TTC549 (cell line): ENCODE measurements around the gene MANSC4.

Experiments
- FAIRE-seq: peaks from 2 replicates; lab custom pipeline; 2012; peaks lifted over from hg19 to GRCh38; lab: Jason Lieb, UNC

MANSC4 gene

DNA sequence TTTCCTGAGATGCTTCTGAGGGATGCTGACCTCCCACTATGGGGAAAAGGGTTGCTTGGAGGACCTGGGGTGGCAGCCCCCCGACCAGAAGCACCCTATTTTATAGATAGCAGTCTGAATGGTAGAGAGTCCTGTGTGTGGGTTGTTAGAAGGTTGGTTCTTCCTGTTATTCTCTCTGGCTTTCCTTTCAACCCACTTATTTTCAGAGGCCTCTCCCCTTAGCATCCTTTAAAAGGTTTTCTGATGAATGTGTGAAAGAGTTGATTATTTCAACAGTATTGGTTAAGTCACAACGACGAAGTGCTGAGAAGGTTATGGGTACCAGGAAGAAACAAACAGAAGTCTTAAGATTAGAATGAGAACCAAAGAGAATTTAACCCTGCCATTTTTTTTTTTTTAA is 20.8 kb upstream of the MANSC4 start:
- FAIRE-seq: no peak

DNA sequence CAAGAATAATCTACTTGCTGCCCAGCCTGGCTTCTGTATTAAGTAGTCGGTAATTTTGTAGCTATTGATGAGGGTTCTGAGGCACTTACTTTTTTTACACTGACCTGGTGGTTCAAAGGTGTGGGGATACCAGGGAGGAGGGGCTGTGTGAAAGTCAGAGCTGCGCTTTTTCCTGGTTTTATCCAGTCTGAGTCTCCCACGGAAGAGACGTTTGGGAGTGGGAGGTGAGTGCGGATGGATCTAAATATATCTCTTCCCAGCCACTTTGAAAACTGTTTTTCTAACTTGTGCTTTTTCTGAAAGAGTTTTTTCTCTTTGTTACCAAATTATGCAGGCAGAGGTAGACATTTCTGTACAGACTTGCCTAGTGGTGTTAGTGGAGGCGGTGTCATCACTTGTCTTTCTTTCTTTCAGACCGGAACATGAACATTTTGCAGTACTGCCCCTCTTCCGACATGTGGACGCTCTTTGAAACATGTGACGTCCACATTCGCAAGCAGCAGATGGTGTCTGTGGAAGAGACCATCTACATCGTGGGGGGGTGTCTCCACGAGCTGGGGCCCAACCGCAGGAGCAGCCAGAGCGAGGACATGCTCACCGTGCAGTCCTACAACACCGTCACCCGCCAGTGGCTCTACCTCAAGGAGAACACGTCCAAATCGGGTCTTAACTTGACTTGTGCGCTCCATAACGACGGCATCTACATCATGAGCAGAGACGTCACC is 17.4 kb upstream of the MANSC4 start:
- FAIRE-seq: no peak

DNA sequence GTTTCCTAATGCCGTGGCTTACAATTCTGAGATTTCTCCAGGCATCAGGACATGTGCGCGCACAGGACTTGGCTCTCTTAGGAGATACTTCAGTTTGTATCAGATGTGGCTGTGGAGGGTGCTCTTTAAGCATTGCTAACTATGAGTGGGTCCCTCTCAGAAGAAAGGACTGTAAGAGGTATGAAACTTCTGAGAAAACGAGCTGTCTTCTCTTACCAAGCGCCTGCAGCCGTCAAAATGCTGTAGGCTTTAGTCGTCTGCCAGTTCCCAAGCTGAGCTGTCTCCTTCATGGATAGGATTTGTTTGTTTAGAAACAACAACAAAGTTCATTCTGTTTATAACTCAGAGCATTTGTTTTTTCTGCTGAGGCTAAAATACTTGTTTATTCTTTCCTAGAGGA is 16.1 kb upstream of the MANSC4 start:
- FAIRE-seq: no peak

DNA sequence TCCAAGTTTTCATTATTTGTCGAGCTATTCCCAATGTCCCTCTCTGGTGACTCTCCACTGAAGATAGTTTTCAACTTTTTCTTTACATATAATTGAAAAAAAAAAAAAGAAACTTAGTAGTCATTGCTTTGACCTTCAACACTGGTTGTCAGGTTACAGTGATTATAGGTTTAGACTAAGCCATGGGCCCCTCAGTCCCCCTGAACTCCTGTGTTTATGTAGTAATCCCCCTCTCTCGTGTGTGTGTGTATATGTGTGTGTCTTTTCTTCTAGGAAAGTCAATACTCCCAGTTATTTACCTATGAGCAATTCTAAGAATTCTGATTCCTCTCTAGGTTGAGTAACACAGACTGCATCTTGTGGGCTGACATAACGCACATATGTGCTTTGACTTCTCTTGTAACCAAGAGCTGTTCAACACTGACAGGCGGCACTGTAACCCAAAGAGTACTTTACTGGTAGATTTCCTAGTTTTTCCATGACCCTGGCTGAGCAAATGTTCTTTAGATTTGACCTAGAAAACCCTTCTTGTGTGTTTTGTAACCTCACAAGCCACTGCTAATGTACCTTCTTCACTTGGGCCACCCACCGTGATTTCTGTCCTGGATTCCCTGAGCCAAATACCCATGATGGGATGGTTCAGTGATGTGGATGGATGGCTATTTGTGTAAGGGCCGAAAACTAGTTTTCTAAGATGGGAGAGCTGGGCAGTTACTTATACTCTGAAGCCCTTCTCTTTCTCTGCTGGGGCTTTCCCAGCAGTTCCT is 15.0 kb upstream of the MANSC4 start:
- no peak for FAIRE-seq

DNA sequence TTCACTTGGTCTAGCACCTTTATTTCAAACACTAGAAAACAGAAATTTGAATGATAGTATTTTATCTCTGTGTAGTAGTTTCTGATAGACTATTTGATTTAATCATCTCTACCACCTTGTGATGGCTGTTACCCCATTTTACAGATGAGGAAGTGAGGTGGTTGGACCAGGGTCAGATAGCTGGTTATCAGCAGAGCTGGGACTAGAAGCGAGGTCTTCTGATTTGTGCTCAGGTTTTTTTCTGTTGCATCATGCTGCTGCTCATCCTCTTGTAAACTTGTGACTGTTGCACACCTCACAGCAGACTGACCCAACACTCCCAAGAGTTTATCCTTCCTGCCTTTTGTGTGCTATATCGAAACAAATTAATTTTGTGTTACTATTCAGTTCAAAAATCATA is 10.1 kb upstream of the MANSC4 start:
- FAIRE-seq: no peak

DNA sequence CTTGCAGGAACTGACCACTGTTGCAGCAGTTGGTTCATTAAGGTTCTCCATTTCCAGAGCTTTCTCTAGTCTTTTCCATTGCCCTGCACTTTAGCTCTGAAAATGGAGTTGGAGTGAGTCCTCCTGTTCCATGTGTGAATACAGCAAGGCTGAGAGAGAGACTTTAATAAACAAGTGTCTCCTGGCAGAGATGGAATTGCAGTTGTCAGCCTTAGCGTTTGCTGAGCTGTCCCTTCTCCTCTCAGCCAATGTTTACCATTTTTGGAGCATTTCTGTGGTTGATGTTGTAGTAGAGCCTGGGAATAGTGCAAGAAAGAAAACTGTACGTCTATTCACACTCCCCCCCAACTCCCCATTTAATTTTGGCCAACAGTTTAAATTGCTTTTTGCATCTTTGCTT is 7.5 kb upstream of the MANSC4 start:
- no peak for FAIRE-seq

DNA sequence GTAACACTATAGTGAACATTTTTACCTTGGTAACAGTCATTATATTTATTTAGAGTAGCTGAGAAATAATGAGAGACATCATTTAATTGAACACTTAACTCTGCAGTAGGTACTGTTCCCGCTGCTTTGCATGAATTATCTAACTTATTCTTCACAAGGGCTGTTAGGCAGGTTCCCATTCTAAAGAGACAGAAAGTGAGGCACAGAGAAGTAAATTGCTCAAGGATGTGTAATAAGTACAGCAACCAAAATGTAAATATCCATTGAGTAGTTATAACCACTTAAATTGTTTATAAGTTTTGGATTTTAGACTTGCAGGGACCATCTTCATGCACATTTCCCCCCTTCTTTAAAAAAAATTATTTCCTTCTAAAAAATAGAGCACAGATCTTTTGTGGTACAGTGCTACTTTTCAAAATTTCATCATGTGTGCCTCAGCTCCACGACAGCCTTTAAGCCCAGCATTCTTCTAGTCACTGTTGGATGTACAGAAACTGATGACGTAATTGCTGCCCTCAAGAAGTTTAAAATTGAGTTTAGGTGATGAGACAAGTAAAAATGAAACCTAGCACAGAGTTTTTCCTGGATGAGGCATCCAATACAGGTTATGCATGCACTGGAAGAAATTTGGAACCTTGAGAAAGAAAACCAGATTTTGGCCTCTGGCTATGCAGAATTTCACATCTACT is 6.0 kb upstream of the MANSC4 start:
- FAIRE-seq: no peak

DNA sequence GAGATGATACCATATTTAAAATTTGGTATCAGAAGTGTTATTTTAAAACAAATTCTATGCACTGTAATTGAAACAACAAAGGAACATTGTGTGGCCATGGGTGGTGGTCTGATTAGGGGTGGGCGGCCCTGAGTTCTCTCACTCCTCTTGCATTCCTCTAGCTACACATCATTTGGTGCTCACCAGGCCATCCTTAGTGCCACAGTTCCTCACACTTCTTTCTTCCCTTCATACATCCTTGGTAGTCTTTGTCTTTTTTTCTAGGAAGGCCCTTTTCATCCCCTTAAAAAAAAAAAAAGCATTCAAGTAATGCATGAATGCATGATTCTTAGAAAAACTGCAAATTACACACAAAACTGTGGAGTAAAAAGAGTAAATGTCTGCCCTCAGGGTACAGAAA is 2.4 kb upstream of the MANSC4 start:
- no peak for FAIRE-seq

DNA sequence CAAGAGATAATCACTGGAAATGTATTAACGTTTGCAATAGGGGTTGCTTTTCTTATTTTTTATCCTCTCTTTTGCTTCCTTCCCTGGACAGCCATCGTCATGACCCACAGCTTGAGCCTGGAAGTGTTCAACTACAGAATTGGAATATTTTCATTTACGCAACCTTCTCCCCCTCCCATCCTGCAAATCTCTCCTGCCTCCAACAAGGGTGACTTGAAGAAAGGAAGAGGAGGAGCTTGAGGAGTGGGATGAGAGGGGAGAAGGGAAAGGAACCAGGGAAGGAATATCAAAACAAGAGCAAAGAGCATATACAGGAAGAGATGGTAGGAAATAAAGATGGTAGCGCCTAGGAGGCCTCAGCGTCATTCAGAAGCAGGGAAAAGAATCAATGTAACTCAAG is 1.6 kb upstream of the MANSC4 start:
- FAIRE-seq: no peak

DNA sequence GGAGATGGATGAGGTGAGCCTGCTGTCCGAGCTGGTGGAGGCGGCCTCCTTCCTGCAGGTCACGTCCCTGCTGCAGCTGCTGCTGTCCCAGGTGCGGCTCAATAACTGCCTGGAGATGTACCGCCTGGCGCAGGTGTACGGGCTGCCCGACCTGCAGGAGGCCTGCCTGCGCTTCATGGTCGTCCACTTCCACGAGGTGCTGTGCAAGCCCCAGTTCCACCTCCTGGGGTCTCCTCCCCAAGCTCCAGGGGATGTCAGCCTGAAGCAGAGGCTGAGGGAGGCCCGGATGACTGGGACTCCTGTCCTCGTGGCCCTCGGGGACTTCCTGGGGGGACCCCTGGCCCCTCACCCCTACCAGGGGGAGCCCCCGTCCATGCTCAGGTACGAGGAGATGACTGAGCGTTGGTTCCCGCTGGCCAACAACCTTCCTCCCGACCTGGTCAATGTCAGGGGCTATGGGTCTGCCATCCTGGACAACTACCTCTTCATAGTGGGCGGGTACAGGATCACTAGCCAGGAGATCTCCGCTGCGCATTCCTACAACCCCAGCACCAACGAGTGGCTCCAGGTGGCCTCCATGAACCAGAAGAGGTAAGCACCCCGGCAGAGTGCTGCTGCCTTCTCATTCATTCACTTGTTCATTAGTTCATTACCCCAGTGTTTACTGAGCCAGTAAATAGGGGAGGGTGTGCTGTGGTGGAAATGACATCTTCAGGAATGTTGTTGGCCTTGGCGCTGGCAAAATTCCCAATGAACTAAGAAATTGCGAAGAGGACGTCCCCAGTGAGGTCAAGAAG is 774 bp upstream of the MANSC4 start:
- FAIRE-seq: no peak

DNA sequence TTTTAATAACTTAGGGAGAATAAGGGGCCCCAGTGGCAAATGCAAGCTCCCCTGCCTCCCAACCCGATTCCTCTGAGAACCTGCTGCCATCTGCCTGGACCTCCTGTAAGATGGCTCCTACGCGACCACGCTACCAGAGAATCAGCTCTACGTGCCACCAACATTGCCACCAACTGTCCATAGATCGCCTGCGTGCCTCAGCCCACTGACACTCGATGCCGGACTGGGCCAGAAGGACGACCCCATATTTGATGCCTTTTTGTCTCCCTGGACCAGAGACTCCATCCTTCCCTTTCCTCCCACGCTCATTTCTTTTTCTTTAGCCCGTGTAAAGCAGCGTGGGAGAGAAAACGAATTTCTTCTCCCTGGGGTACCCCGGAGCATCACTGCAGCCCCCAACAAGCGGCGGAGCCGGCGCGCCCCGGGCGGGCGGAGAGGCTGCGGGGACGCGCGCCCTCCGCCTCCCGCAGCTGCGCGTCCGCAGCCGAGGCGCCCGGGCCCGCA is 568 bp downstream of the MANSC4 start:
- FAIRE-seq: no peak

DNA sequence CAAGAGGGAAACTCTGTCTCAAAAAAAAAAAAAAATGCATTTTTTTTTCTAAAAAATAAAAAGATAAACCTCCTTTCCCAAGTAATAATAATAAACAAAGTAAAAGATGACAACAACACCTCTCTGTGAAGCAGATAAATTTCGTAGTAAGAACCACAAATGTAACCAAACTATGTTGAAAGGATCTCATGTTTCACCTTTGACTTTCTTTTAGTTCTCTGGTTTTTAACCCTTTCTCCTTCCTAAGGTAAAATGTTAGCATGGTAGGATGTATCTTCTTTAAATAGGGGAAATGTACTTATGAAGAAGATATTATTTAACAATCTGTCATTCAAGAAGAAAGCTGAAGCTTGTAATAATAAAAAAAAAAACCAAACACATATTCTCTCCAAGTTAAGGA is 1.8 kb downstream of the MANSC4 start:
- no peak for FAIRE-seq

DNA sequence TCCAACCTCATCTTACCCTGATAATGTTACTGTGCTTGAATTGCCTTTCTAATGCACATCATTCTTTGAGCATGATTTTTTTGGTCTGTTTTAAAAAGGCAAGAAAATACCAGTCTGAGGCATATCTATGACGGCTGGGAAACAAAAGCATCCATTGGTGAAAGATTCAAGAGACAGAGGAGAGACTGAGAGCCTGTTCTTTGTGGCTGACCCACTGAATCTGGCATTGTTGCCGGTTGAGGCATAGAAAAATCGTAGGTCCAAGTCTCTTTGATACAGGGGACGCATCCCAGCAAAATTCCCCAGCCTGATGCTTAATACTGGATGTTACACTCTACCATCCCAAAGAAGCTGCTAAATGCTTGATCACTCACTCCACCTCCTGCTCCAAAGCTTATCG is 2.9 kb downstream of the MANSC4 start:
- no peak for FAIRE-seq

DNA sequence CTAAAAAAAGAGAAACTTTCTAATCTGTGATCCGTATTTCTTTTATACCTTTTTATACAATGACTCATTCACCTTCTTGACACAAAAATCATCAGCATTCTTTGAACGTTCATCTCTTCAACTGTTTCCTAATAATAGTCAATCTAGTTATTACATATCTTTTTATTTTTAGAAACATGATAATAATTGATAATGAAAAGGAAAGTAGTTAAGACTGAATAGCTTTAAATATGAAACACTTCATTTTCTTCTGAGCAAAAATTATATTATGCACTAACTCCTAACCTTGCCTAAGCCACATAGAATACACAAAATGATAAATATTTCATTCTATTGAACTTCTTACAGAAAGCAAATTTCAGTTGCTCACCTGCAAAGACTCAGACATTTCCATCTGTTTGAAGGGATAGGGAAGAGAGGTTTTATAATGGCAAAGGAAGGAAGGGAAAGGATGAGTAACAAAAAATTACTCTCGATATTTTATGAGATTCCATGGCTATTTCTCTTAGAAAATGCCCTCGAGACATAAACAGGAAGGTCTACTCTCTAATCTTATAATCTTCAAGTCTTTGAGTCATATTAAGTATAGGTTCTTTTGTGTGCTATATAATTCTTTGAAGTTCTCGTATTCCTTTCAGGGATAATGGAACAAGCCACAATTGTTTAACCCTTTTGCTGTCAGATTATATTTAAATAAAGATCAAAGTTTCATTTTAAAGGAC is 7.5 kb downstream of the MANSC4 start:
- no peak for FAIRE-seq

DNA sequence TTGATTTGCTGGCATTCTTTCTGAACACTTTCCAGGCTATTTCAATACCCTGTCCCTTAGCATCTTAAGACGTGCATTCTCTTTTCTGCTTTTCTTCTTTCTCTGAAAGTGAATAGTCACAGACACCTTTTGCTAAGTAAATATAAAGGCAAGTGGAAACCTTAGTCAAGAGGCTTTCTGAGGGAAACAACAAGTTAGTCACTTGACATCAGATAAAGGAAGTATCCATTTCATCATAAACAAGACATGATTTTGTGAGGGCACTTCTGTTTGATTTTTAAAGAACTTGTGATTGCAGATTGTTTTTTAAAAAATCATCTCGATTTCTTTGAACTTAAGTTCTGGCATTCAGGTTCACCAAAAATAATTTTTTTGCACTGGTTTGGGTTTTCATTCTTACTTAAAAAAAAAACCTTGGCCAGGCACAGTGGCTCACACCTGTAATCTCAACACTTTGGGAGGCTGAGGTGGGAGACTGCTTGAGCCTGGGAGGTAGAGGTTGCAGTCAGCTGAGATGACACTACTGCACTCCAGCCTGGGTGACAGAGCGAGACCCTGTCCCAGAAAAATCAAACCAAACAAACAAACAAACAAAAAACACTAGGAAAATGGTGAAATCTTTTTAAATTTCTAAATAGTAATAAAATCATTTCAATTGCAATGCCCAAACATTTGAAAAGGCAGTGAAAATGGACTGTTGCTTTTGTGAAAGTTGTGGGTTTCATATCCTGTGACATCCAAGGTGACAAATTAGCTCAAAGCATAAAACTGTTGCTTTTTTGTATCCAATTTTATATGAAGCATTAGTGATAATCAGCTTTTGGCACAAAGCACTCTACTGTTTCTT is 8.3 kb downstream of the MANSC4 start:
- no peak for FAIRE-seq

DNA sequence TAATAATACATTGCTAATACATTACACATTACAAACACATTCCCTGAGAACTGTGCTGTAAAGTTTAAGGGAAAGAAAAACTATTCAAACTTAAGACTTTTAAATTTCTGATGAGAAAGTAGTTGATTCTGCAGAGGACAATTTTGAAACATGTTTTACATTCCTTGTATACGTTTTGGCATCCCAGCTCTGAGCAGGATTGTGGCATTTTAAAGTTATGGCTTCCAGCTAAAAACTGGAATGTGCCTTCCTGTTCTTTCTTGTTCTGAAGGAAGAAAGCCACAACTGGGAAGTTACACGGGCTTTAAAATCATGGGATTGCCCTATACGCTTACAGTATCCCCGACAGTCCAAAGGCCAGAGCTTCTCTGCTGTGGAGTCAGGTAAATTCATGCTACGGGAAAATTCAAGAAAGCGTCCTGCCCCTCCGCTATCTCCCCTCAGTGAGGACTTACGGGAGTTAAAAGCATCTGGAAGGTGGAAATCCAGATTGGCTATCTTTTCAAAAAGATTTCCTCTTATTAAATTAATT is 10.8 kb downstream of the MANSC4 start:
- no peak for FAIRE-seq

DNA sequence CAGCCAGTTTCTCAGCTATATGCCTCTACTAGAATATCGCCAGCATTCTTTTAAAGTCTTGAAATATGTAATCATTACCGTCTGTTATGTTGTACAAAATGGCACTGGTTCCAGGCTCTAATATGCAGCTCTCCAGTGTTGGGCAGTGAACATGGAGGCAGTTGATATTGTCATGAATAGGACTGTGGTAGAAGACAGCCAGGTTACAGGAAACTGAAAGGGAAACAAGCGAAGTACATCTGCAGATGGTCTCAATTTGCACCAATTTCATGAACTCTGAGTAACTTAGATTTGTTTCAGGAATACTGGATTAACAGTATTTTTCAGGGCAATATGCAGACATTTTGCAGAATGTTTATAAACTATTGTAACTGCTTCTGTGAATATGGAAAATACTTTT is 13.4 kb downstream of the MANSC4 start:
- no peak for FAIRE-seq

DNA sequence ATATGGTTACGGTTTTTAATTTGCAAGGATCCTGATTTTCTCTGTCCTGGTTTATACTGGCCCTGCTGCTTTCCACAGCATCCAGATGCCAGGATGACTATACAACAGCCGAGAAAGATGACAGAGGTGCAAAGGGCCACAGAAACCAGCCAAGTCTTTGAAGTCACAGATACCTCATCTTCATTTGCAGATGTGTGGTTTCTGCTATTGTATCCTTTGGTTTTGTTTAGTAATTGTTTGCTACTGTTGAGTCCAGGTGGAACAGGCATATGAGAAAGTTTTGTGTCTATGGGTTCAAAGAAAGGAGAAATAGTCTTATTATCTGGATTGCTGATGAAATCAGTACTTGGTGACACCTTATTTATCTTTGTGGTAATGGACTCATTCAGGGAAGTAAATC is 17.3 kb downstream of the MANSC4 start:
- no peak for FAIRE-seq

DNA sequence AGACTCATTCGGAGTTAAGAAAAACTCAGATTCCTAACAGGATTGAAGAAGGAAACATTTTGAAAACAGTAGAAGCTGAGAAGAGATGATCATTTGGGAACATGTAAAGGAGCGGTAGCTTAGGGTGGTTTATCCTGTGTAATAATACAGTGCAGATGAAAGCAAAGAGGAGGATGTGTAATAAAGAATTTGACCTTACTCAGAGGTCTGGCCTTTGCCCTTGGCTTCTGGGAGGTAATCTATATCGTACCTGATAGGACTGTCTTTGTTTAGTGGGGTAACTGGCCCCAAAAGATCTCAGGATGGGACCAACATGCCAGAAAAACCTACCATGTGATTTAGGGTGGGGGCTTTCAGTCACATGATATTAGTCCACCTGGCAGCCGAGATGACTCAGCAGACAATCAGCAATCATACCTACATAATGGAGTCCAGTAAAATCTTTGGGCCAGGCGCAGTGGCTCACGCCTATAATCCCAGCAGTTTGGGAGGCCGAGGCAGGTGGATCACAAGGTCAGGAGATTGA is 23.3 kb downstream of the MANSC4 start:
- no peak for FAIRE-seq

DNA sequence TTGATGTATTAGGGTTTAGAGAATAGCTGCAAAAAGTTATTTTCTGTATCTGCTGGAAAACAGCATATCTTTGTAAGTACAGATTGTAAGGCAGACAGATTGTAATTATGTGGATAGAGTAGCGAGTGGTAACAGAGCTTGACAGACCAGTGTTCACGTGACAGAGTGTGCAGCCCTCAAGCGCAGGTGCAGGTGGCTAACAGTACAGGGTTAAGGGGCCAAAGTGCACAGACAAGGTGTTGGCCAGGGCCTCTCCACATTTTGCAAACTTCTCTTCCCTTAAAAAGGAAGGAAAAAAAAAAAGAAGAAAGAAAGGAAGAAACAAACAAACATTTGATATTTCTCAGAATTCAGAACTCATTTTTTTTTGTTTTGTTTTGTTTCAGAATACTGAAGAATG is 25.2 kb downstream of the MANSC4 start:
- no peak for FAIRE-seq
